Small intestine (tissue), 7 donors: ENCODE measurements around the gene SHTN1. TPM values are rescaled to one million over a fixed set of nuclear protein-coding genes. Genes with fewer than 3 reads are reported as not detected.

Experiments
- DNase-seq, 2 donors: peaks; one replicate each; pipeline versions ENCODE4 v3.0.0 to v3.0.0-alpha.2; 2013
- FAIRE-seq: peaks from 2 replicates; lab custom pipeline; 2012; peaks lifted over from hg19 to GRCh38; lab: Jason Lieb, UNC
- H3K27ac ChIP-seq, 3 donors: one replicate each; pipeline ENCODE4 v1.5.1; 2013; ENCODE audit warnings: low read length in 2 of 3, mild to moderate bottlenecking in 2 of 3, control low read depth in 1 of 3, inconsistent platforms in 1 of 3, low read depth in 1 of 3, moderate library complexity in 1 of 3
- H3K27me3 ChIP-seq, 3 donors: one replicate each; pipeline ENCODE4 v1.6.1; 2013; ENCODE audit warnings: low read length in 3 of 3, inconsistent platforms in 1 of 3; ENCODE audit not compliant: control insufficient read depth in 3 of 3, insufficient read depth in 3 of 3
- H3K36me3 ChIP-seq, 3 donors: one replicate each; pipeline ENCODE4 v1.6.1; 2013; ENCODE audit warnings: low read length in 3 of 3, inconsistent platforms in 1 of 3, low read depth in 1 of 3, mild to moderate bottlenecking in 1 of 3, moderate library complexity in 1 of 3; ENCODE audit not compliant: control insufficient read depth in 3 of 3, insufficient read depth in 2 of 3
- H3K4me1 ChIP-seq, 3 donors: one replicate each; pipeline ENCODE4 v1.6.1; 2013; ENCODE audit warnings: low read length in 2 of 3, inconsistent platforms in 1 of 3, low read depth in 1 of 3, mild to moderate bottlenecking in 1 of 3, moderate library complexity in 1 of 3; ENCODE audit not compliant: control insufficient read depth in 3 of 3, insufficient read depth in 2 of 3
- H3K4me3 ChIP-seq, 3 donors: one replicate each; pipeline ENCODE4 v1.5.1; 2013; ENCODE audit warnings: low read length in 3 of 3, control low read depth in 1 of 3, inconsistent platforms in 1 of 3, low read depth in 1 of 3, mild to moderate bottlenecking in 1 of 3, moderate library complexity in 1 of 3
- H3K9me3 ChIP-seq, 2 donors: one replicate each; pipeline ENCODE4 v1.6.1; 2013; ENCODE audit warnings: low read depth in 1 of 2, low read length in 1 of 2; ENCODE audit not compliant: control insufficient read depth in 2 of 2, insufficient read depth in 1 of 2
- WGBS, 3 donors: extraction: QIAGEN DNeasy Blood & Tissue Kit; methylation state at CpG; one replicate each; pipeline ENCODE4 v1.1.7; 2013; 5-methylcytosine and 5-hydroxymethylcytosine counted together
- polyA plus RNA-seq, 4 donors: library from polyadenylated mRNA; stranded (reverse) in 3 of 4; unstranded in 1 of 4; fragments of 200-250 nt in 3 of 4; fragments of 120-200 nt in 1 of 4; gene quantifications; one replicate each; pipeline versions ENCODE4 v1.2.1 to v1.2.3, GENCODE V29; 2013
- donor health status: healthy with polysubstance abuse.
- donor health status: control.
- donor health status: control.
- donor health status: Bipolar disorder and iron deficiency.
- donor health status: healthy.

The SHTN1 gene
- polyA plus RNA-seq, 4 donors = 8.9 to 47.9 (median 9.8) TPM

DNA sequence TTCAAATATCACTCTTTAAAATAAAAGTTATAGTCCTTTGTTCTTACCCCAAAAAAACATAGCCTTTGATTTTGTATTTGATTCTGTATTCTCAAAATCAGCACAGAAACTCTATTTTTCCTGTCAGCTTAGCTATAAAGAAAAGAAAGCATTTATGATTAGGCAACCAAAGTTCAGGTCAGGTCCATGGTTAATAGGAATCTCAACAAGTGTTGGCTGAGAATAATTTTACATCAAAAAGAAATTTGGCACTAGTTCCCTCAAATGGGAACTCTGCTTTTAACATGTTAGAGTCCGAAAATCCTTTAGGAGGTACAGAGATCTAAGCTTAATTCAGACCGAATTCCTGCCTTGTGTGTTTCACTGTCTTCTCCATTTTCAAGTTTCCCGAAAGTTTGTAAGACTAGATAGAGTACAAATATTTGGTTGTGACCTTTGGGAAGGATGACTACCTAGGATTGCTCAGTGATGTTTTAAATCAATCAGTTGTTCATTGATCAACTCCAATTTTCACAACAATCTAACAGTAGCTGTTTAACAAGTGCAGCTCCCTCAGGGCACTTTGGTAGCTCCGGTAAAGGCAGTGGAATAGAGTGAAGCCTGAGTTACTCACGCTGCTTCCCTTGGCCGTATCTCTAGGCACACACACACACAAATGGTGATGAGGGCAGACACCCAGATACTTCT is 164.5 kb downstream of the SHTN1 start:
- DNase-seq (no peak), FAIRE-seq (no peak)
- 90 to 95% (median 94%) methylated on average over 6 of the region's 6 CpGs for WGBS, 3 donors
- no peak overlapping the region for H3K4me3 ChIP-seq
- H3K27ac ChIP-seq = no peak overlapping the region
- H3K36me3 ChIP-seq = no peaks in the 10 kb centered on the region
- H3K27me3 ChIP-seq = no peaks in the 10 kb centered on the region
- peaks cover 0 to 3% (median 0%) of the 10 kb centered on the region in 3 donors for H3K4me1 ChIP-seq
- H3K9me3 ChIP-seq = no peaks in the 10 kb centered on the region

DNA sequence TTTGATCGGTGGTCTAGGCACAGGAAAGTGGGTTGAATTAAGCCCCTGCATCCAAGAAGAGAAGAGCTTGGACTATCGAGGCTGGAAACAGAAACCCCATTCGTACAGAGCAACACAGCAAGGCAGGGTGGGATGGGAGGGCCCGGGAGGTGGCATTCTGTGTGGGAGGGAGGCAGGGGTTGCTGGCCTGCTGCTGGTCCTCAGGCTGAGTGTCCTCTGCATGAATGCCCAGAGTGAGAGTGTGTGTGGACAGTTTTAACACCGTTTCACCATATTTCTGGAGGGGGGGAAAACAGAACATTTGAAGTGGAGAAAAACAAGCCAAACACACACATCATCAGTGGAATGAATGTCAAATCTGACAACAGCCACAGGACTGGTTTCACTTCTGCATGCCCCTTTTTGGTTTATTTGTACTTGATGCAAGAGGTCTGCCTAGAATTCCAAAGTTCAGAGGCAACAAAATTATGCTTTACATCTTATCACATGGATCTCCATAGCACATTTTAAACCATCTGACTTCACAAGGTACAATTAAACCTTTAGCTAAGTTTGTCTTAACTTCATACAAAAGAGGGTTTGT is 166.8 kb downstream of the SHTN1 start:
- no peak for FAIRE-seq
- Histone ChIP-seq H3K27ac (no peak overlapping the region), H3K4me3 (no peak overlapping the region), H3K27me3 (no peaks in the 10 kb centered on the region), H3K9me3 (no peaks in the 10 kb centered on the region), H3K4me1 (peaks cover 0 to 3% (median 0%) of the 10 kb centered on the region in 3 donors), H3K36me3 (no peaks in the 10 kb centered on the region)
- DNase-seq = peak; percentile 16 to 29
- 53 to 61% (median 58%) methylated on average over 5 of the region's 5 CpGs for WGBS, 3 donors

DNA sequence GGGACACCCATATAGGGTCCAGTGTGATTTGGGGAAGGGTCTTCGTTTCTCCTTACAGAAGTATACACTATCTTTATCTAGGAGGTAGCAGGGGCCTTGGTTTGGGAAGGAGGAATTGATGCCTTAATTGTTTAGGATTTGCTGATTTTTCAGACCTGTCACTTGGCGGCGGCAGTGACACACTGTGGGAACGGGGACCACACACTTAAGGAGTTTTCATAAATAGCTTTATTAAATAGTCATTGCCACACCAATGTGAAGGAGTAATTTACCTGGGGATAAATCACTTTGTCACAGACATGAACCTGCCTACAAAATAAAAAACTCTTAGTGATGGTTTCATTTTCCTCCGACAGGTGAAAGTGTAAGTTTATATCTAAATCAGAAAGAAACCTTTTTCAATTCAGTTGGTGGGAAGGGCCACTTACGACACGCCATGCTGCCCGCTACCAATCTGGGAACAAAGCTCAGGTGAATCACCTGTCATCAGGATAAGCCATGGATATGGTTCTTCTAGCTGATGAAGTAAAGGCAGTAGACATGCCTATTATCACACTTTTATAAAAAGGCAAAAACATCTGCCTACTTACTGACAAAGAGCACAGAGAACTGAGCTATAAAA is 168.0 kb downstream of the SHTN1 start:
- Histone ChIP-seq H3K4me3 (no peak overlapping the region), H3K9me3 (no peaks in the 10 kb centered on the region), H3K4me1 (peaks cover 0 to 3% (median 0%) of the 10 kb centered on the region in 3 donors), H3K36me3 (peaks cover 0 to 5% (median 0%) of the 10 kb centered on the region in 3 donors), H3K27me3 (no peaks in the 10 kb centered on the region), H3K27ac (no peak overlapping the region)
- no peak for FAIRE-seq
- WGBS, 3 donors = 51 to 73% (median 52%) methylated on average over 8 of the region's 8 CpGs
- DNase-seq = peak; percentile 8 to 49

DNA sequence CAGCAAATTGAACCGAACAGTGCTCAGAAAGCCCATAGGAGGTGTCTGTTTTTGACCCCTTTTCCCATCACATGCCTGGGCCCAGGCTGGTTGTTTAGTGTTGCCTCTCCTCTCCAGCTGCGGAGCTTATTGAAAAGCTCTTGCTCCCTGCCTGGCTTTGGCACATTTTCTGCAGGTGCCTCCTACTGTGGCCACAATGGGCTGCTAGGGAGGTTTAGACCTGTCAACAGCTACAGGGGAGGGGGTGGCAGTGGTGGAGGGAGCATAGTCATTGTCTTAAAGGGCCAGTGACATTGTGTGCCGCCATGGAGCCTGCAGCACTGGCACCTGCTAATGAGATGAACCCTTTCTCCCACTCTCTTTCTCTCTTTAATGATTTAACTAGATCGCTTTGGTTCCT is 168.9 kb downstream of the SHTN1 start:
- WGBS, 3 donors = 67 to 92% (median 80%) methylated on average over 4 of the region's 4 CpGs

DNA sequence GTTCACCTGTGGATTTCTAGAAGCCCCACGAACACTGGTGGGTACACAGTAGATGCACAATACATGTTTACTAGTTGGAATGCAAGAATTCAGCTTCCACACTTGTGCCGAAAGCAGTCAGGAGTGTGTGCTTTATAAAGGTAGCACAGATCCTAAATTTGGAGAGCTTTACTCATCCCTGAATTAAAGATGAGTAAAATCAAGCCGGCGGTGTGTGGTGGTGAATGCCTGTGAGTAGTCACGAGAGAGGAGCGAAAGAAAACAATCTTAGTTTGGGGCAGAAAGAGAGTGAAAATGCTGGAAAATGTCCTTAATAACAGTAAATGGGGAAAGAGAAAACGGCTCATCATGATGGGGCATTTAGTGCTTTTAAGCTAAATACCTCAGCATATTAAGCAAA is 169.3 kb downstream of the SHTN1 start:
- no peaks in the 10 kb centered on the region for H3K9me3 ChIP-seq
- WGBS, 3 donors = 78 to 87% (median 82%) methylated on average over 7 of the region's 7 CpGs

More for the DNA sequence above, 168.9 kb downstream of the SHTN1 start:
- no peaks in the 10 kb centered on the region for H3K9me3 ChIP-seq
- H3K36me3 ChIP-seq = peaks cover 0 to 7% (median 0%) of the 10 kb centered on the region in 3 donors
- H3K27me3 ChIP-seq = no peaks in the 10 kb centered on the region
- no peak overlapping the region for H3K4me3 ChIP-seq
- FAIRE-seq = no peak
- no peak overlapping the region for H3K27ac ChIP-seq
- H3K4me1 ChIP-seq = peaks cover 0 to 3% (median 0%) of the 10 kb centered on the region in 3 donors
- no peak for DNase-seq

DNA sequence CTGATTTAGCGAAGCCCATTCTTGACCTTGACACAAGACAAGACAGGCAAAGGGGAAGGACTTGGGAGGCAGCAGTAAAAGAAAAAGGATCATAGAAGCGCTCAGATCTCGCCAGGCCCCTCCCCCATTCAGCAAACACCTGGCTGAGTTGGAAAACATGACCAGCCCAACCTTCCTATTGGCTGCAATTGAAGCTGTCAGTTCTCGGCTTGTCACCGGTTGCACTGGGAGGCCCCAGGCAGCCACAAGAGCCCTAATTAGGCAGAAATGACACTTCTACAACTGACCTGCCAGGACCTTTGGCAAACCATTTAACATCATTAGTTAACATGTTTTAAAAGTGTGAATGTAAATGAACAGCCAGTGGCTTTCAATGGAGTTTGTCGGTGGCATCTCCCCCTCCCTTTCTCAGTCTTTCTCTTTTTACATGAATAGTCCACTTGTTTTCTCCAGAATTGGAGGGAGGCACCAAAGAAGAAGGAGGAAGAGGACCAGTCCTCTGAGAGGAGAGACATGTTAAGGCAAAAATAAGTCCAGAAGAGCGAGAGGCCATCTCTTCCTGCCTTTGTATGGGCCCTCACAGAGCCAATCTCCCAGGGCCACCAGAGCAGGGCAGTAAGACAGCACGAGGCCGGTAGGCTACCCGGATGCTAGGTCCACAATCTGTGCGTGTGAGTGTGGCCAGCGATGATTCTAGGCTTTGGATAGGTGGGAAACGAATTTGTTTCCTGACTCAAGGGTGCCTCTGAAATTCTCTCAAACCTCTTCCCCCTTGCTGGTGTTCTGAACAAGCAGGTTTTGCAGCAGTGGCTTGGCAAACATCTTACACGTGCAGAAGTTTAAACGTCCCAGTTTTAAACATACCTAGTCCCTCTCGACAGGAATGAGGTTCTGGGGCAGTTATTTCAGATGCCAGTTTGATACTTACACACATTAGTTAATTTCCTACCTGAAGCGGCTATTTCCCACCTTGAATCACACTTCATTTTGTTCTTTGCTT is 170.7 kb downstream of the SHTN1 start:
- Histone ChIP-seq H3K27me3 (no peaks in the 10 kb centered on the region), H3K4me3 (no peak overlapping the region), H3K4me1 (peaks cover 0 to 3% (median 0%) of the 10 kb centered on the region in 3 donors), H3K36me3 (peaks cover 0 to 14% (median 0%) of the 10 kb centered on the region in 3 donors), H3K9me3 (no peaks in the 10 kb centered on the region), H3K27ac (no peak overlapping the region)
- DNase-seq = peak in 1 of 2 donors; percentile 43
- WGBS, 3 donors = 78 to 89% (median 84%) methylated on average over 17 of the region's 17 CpGs
- FAIRE-seq = no peak

More for the DNA sequence above, 169.3 kb downstream of the SHTN1 start:
- no peak for FAIRE-seq
- peaks cover 0 to 7% (median 0%) of the 10 kb centered on the region in 3 donors for H3K36me3 ChIP-seq
- H3K27ac ChIP-seq = no peak overlapping the region
- no peak overlapping the region for H3K4me3 ChIP-seq
- no peaks in the 10 kb centered on the region for H3K27me3 ChIP-seq
- peaks cover 0 to 3% (median 0%) of the 10 kb centered on the region in 3 donors for H3K4me1 ChIP-seq
- no peak for DNase-seq

DNA sequence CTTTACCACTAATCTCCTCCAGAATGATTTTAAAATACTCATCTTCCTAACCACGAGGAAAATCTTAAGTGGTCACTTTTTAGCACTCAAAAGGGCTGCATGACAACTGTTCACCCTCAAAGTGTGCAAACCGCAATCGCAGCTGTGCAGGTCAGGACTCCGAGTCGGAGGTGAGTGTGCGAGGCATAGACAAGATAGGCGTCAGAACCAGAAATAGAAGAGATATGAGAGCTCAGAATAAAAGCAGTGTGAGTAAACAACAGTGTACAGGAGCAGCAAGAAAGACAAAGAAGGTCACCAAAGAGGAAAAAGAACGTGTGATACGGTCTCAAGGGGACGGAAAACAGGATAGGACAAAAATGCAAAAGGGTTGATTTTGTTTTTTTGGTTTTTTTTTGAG is 173.2 kb downstream of the SHTN1 start:
- WGBS, 3 donors = 84 to 90% (median 85%) methylated on average over 10 of the region's 10 CpGs
- Histone ChIP-seq H3K4me3 (no peak overlapping the region), H3K27ac (no peak overlapping the region), H3K36me3 (peaks cover 0 to 14% (median 0%) of the 10 kb centered on the region in 3 donors), H3K4me1 (no peaks in the 10 kb centered on the region), H3K27me3 (no peaks in the 10 kb centered on the region), H3K9me3 (no peaks in the 10 kb centered on the region)
- no peak for FAIRE-seq
- DNase-seq = no peak
